SK-N-SH (cell line): Measurements from ENCODE around the gene SOWAHD. TPM values are rescaled to one million over a fixed set of nuclear protein-coding genes. Genes with fewer than 3 reads are reported as not detected.
A peak's percentile ranks its signal among the peaks of the same experiment; 100 is the strongest.

ENCODE experiments used
- CTCF ChIA-PET: fragments of 300-600, 350-600 bp; formaldehyde crosslinking; extraction: SDS; loops from one replicate; lab custom pipeline; 2021; lab: Yijun Ruan, JAX
- POLR2A ChIA-PET: fragments of 350-600 bp; sonication (Branson Sonifier 250); formaldehyde crosslinking; extraction: SDS; loops from one replicate; lab custom pipeline; 2020; ENCODE audit warnings: antibody characterized with exemption, inconsistent platforms; lab: Yijun Ruan, JAX
- DNase-seq: peaks from one replicate; pipeline ENCODE4 v3.0.0; 2012
- H2AFZ ChIP-seq: fragments of 200-600 bp; sonication (generic); 2 replicates; pipeline ENCODE4 v1.8.1; 2016; ENCODE audit warnings: antibody characterized with exemption, mild to moderate bottlenecking, low read depth
- H3F3A ChIP-seq: fragments of 200-600 bp; sonication (generic); replicated peaks from 2 replicates; pipeline ENCODE3; 2016; ENCODE audit warnings: antibody characterized with exemption, mild to moderate bottlenecking; ENCODE audit not compliant: insufficient read depth
- H3K27ac ChIP-seq, 2 experiments: fragments of 200-500 bp in 1 of 2; fragments of 200-600 bp in 1 of 2; sonication (Bioruptor generic) in 1 of 2; sonication (generic), shearing (Covaris generic) in 1 of 2; 2 replicates each; pipeline versions ENCODE4 v1.5.1 to v1.6.1; 2014 to 2016; ENCODE audit warnings: low read depth in 2 of 2, inconsistent platforms in 1 of 2, low read length in 1 of 2, mild to moderate bottlenecking in 1 of 2, mixed read lengths in 1 of 2
- H3K27me3 ChIP-seq: fragments of 200-600 bp; sonication (generic), shearing (Covaris generic); 2 replicates; pipeline ENCODE4 v1.6.1; 2016; ENCODE audit warnings: mixed run types; ENCODE audit not compliant: insufficient read depth
- H3K36me3 ChIP-seq, 2 experiments: fragments of 200-500 bp in 1 of 2; fragments of 200-600 bp in 1 of 2; sonication (Bioruptor generic) in 1 of 2; sonication (generic) in 1 of 2; replicated peaks in 1 of 2; 2 replicates each; pipeline versions ENCODE3 to v1.5.1; 2014 to 2016; ENCODE audit warnings: low read length in 1 of 2, mild to moderate bottlenecking in 1 of 2; ENCODE audit not compliant: insufficient read depth in 2 of 2, control insufficient read depth in 1 of 2
- H3K4me1 ChIP-seq, 2 experiments: fragments of 200-500 bp in 1 of 2; fragments of 200-600 bp in 1 of 2; sonication (Bioruptor generic) in 1 of 2; sonication (generic), shearing (Covaris generic) in 1 of 2; 2 replicates each; pipeline versions ENCODE4 v1.5.1 to v1.6.1; 2014 to 2016; ENCODE audit warnings: low read depth in 1 of 2, low read length in 1 of 2, mixed run types in 1 of 2; ENCODE audit not compliant: insufficient read depth in 2 of 2, control insufficient read depth in 1 of 2
- H3K4me2 ChIP-seq: fragments of 200-600 bp; sonication (generic), shearing (Covaris generic); 2 replicates; pipeline ENCODE4 v1.6.1; 2017; ENCODE audit warnings: mixed run types
- H3K4me3 ChIP-seq, 2 experiments: fragments of 200-500 bp in 1 of 2; fragments of 200-600 bp in 1 of 2; sonication (Bioruptor generic) in 1 of 2; sonication (generic), shearing (Covaris generic) in 1 of 2; 2 replicates each; pipeline versions ENCODE4 v1.5.1 to v1.8.1; 2014 to 2016; ENCODE audit warnings: low read depth in 2 of 2, inconsistent platforms in 1 of 2, low read length in 1 of 2, mild to moderate bottlenecking in 1 of 2, mixed read lengths in 1 of 2, moderate library complexity in 1 of 2
- H3K79me2 ChIP-seq: fragments of 200-600 bp; sonication (generic); 2 replicates; pipeline ENCODE4 v1.8.1; 2017; ENCODE audit warnings: mild to moderate bottlenecking; ENCODE audit not compliant: insufficient read depth
- H3K9ac ChIP-seq: fragments of 200-600 bp; sonication (generic); 2 replicates; pipeline ENCODE4 v1.6.1; 2017; ENCODE audit warnings: mixed run types
- H3K9me2 ChIP-seq: fragments of 200-600 bp; sonication (generic); 2 replicates; pipeline ENCODE4 v1.6.1; 2017; ENCODE audit warnings: mixed run types
- H3K9me3 ChIP-seq: fragments of 200-600 bp; sonication (generic); 2 replicates; pipeline ENCODE4 v1.6.1; 2017; ENCODE audit warnings: mixed run types, mild to moderate bottlenecking, moderate library complexity
- H4K20me1 ChIP-seq: fragments of 200-600 bp; sonication (generic); 2 replicates; pipeline ENCODE4 v1.6.1; 2017; ENCODE audit warnings: mild to moderate bottlenecking, mixed run types; ENCODE audit not compliant: insufficient read depth
- ELF1 ChIP-seq: IDR thresholded peaks from 2 replicates; pipeline ENCODE4 v1.4.0; 2012
- FOXJ3 ChIP-seq: sonication (generic); formaldehyde crosslinking; IDR thresholded peaks from 2 replicates; pipeline ENCODE4 v1.5.1; 2020; ENCODE audit warnings: mild to moderate bottlenecking, missing genetic modification reagents
- GABPA ChIP-seq: IDR thresholded peaks from 2 replicates; pipeline ENCODE4 v1.4.0; 2012; ENCODE audit warnings: low read depth, mild to moderate bottlenecking
- JUND ChIP-seq: IDR thresholded peaks from 2 replicates; pipeline ENCODE4 v1.4.0; 2012
- MEF2A ChIP-seq: IDR thresholded peaks from 2 replicates; pipeline ENCODE4 v1.4.0; 2012; ENCODE audit warnings: low read depth, borderline replicate concordance
- MXI1 ChIP-seq: IDR thresholded peaks from 2 replicates; pipeline ENCODE4 v1.6.1; 2012; ENCODE audit warnings: mild to moderate bottlenecking, low read depth, low read length, improper control_type of control experiment
- RXRA ChIP-seq: IDR thresholded peaks from 2 replicates; pipeline ENCODE4 v1.4.0; 2012; ENCODE audit warnings: low read depth, mild to moderate bottlenecking, borderline replicate concordance
- SIN3A ChIP-seq: IDR thresholded peaks from 2 replicates; pipeline ENCODE4 v1.6.1; 2012; ENCODE audit warnings: low read depth, mild to moderate bottlenecking, low read length, moderate library complexity, borderline replicate concordance
- SMC3 ChIP-seq: IDR thresholded peaks from 2 replicates; pipeline ENCODE4 v1.6.1; 2012; ENCODE audit warnings: low read depth, low read length, improper control_type of control experiment
- TAF1 ChIP-seq: IDR thresholded peaks from 2 replicates; pipeline ENCODE4 v1.6.1; 2012; ENCODE audit warnings: low read depth, mild to moderate bottlenecking, low read length, moderate library complexity, borderline replicate concordance
- TEAD4 ChIP-seq: IDR thresholded peaks from 2 replicates; pipeline ENCODE4 v1.4.0; 2012; ENCODE audit warnings: mild to moderate bottlenecking, borderline replicate concordance; ENCODE audit not compliant: insufficient read depth
- YY1 ChIP-seq: IDR thresholded peaks from 2 replicates; pipeline ENCODE4 v1.4.0; 2012; ENCODE audit warnings: low read depth, mild to moderate bottlenecking
- WGBS: methylation state at CpG from one replicate; pipeline ENCODE4 v1.1.6; 2017; ENCODE audit warnings: low lambda C conversion rate; 5-methylcytosine and 5-hydroxymethylcytosine counted together
- polyA plus RNA-seq, 3 experiments: library from polyadenylated mRNA; depleted of rRNA; stranded (reverse); fragments of >200 nt; gene quantifications; 2 replicates each; pipeline ENCODE4 v1.2.3, GENCODE V29; 2012
- TF ChIP-seq, protein P1 (sequence below): IDR thresholded peaks from 2 replicates; pipeline ENCODE4 v1.4.0; 2012; ENCODE audit warnings: low read depth
- TF ChIP-seq, protein P2 (sequence below): fragments of 150-350 bp; IDR thresholded peaks from 2 replicates; pipeline ENCODE4 v1.6.1; 2017; ENCODE audit warnings: antibody characterized with exemption, low read length, low read depth, borderline replicate concordance
- TF ChIP-seq, protein P3 (sequence below): fragments of 150-350 bp; IDR thresholded peaks from 2 replicates; pipeline ENCODE4 v1.6.1; 2016; ENCODE audit warnings: mild to moderate bottlenecking, low read depth, low read length
- TF ChIP-seq, protein P4 (sequence below): fragments of 200-600 bp; sonication (generic); IDR thresholded peaks from 2 replicates; pipeline ENCODE4 v1.6.1; 2017; ENCODE audit warnings: antibody characterized with exemption, mild to moderate bottlenecking, moderate library complexity

SOWAHD gene
- polyA plus RNA-seq, 1 of the 3 experiments (the other 2 are of a cell fraction) = 0.20 TPM

DNA sequence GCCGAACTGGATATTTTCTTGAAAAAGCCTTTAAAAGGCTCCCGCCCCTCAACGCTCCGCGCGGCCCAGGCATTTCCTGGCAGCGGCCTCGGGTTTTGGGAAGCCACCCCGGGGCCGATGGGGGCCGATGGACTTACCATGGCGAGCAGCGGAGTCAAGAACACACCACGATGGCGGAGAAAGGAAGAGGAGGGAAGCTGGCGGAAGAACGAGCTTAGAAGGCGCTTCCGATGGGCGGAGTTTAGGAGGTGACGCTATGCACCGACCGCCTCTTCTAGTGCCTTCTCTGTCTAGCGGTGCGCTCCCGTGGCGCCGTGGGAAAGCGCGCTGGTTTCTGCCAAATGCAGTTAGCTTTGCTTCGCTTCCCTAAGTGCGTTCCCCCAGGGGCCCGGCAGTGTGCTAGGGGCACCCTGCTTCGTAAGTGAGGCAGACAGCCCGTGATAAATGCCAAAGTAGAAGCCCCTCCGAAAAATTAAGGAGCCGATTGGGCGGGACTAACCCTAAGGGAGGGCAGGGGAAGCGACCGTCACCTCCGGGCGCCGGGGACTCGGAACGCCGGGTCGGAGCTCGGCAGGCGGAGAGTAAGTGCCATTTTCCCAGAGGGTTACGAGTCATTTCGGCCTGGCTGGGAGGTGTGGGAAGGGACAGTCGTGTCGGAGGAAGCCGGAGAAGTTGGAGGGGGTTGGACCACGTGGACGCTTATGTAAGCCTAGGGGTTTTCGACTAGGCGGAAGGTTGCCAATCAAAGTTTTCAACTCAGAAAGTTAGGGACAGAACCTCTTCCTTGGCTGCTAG lies 33.2 kb downstream of the SOWAHD start, which contains the start of gene RPL39 (continued):
- TF ChIP-seq TAF1 = peak; percentile 93
- no peak for TF ChIP-seq JUND
- TF ChIP-seq, protein P1, sequence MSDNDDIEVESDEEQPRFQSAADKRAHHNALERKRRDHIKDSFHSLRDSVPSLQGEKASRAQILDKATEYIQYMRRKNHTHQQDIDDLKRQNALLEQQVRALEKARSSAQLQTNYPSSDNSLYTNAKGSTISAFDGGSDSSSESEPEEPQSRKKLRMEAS = peak; percentile 92
- TF ChIP-seq, protein P2, sequence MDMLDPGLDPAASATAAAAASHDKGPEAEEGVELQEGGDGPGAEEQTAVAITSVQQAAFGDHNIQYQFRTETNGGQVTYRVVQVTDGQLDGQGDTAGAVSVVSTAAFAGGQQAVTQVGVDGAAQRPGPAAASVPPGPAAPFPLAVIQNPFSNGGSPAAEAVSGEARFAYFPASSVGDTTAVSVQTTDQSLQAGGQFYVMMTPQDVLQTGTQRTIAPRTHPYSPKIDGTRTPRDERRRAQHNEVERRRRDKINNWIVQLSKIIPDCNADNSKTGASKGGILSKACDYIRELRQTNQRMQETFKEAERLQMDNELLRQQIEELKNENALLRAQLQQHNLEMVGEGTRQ = no peak
- TF ChIP-seq YY1 = peak; percentile 90
- TF ChIP-seq RXRA = no peak
- peak; percentile 63; the same call in 1 of the 2 replicates for TF ChIP-seq SIN3A
- peak; percentile 80 for TF ChIP-seq GABPA
- TF ChIP-seq, protein P3, sequence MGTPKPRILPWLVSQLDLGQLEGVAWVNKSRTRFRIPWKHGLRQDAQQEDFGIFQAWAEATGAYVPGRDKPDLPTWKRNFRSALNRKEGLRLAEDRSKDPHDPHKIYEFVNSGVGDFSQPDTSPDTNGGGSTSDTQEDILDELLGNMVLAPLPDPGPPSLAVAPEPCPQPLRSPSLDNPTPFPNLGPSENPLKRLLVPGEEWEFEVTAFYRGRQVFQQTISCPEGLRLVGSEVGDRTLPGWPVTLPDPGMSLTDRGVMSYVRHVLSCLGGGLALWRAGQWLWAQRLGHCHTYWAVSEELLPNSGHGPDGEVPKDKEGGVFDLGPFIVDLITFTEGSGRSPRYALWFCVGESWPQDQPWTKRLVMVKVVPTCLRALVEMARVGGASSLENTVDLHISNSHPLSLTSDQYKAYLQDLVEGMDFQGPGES = no peak
- no peak for TF ChIP-seq FOXJ3 (CRISPR knock-in tag)

DNA sequence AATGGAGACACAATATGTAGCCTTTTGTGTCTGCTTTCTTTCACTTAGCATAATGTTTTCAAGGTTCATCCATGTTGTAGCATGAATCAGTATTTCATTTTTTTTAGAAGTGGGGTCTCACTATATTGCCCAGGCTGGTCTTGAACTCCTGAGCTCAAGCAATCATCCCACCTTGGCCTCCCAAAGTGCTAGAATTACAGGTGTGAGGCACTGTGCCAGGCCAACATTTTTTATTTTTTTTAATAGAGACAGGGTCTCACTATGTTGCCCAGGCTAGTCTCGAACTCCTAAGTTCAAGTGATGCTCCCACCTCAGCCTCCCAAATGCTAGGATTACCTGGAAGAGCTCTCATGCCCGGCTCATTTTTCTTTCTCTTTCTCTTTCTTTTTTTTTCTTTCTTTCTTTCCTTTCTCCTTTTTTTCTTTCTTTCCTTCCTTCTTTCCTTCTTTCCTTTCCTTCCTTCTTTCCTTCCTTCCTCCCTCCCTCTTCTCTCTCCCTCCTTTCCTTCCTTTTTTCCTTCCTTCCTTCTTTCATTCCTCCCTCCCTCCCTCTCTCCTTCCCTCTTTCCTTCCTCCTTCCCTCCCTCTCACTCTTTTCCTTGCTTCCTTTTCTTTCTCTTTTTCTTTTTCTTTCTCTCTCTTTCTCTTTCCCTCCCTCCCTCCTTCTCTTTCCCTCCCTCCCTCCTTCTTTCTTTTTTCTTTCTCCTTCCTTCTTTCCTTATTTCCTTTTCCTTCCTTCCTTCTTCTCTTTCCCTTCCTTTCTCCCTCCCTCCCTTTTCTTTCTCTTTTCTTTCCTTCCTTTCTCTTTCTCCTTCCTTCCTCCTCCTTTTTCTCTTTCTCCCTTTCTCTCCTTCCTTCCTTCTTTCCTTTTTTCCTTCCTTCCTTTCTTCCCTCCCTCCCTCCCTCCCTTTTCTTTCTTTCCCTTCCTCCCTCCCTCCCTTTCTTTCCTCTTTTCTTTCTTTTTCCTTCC lies 43.1 kb downstream of the SOWAHD start:
- H4K20me1 ChIP-seq = no peaks in the 10 kb centered on the region
- no peaks in the 10 kb centered on the region for H3F3A ChIP-seq
- no peak overlapping the region for H3K4me2 ChIP-seq
- H3K9me2 ChIP-seq = no peaks in the 10 kb centered on the region
- TF ChIP-seq FOXJ3 (CRISPR knock-in tag) (no peak), MEF2A (no peak), TEAD4 (no peak), ELF1 (no peak), SMC3 (no peak), MXI1 (no peak)
- TF ChIP-seq, protein P4, sequence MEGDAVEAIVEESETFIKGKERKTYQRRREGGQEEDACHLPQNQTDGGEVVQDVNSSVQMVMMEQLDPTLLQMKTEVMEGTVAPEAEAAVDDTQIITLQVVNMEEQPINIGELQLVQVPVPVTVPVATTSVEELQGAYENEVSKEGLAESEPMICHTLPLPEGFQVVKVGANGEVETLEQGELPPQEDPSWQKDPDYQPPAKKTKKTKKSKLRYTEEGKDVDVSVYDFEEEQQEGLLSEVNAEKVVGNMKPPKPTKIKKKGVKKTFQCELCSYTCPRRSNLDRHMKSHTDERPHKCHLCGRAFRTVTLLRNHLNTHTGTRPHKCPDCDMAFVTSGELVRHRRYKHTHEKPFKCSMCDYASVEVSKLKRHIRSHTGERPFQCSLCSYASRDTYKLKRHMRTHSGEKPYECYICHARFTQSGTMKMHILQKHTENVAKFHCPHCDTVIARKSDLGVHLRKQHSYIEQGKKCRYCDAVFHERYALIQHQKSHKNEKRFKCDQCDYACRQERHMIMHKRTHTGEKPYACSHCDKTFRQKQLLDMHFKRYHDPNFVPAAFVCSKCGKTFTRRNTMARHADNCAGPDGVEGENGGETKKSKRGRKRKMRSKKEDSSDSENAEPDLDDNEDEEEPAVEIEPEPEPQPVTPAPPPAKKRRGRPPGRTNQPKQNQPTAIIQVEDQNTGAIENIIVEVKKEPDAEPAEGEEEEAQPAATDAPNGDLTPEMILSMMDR = no peak
- no peak overlapping the region for H3K9ac ChIP-seq
- no peak overlapping the region for H2AFZ ChIP-seq
- ChIA-PET CTCF (no interaction called here), POLR2A (no interaction called here)
- DNase-seq = no peak
- H3K4me1 ChIP-seq = no peaks in the 10 kb centered on the region
- H3K9me3 ChIP-seq = no peaks in the 10 kb centered on the region
- H3K36me3 ChIP-seq = no peaks in the 10 kb centered on the region
- no peaks in the 10 kb centered on the region for H3K79me2 ChIP-seq
- WGBS = 41% methylated on average over 2 of the region's 2 CpGs
- H3K27me3 ChIP-seq = no peaks in the 10 kb centered on the region; the same call in 1 of the 2 replicates
- H3K4me3 ChIP-seq = no peak overlapping the region
- no peak overlapping the region for H3K27ac ChIP-seq
